Gastrocnemius medialis (tissue), 4 donors: Measurements from ENCODE around the gene N4BP3. TPM values are rescaled to one million over a fixed set of nuclear protein-coding genes. Genes with fewer than 3 reads are reported as not detected.

Experiments used
- ATAC-seq, 2 donors: fragments of 150-250 bp; one replicate each; pipeline ENCODE4 v1.9.1; 2016
- DNase-seq, 2 donors: peaks; one replicate each; pipeline ENCODE4 v3.0.0-alpha.2; 2019
- H3K27ac ChIP-seq, 4 donors: fragments of 200-600 bp; sonication (generic); 1 replicate in 1 of 4; 2 replicates in 3 of 4; pipeline ENCODE4 v1.5.1; 2016 to 2018; ENCODE audit warnings: mild to moderate bottlenecking in 2 of 4, moderate library complexity in 1 of 4
- H3K27me3 ChIP-seq, 3 donors: fragments of 200-600 bp; sonication (generic) in 2 of 3; 1 replicate in 1 of 3; 2 replicates in 2 of 3; pipeline versions ENCODE4 v1.5.1 to v1.6.0; 2016 to 2019; ENCODE audit warnings: mild to moderate bottlenecking in 1 of 3, moderate library complexity in 1 of 3
- H3K36me3 ChIP-seq, 2 donors: fragments of 200-600 bp; sonication (generic) in 1 of 2; one replicate each; pipeline ENCODE4 v1.5.1; 2017 to 2018
- H3K4me1 ChIP-seq, 2 donors: fragments of 200-600 bp; sonication (generic) in 1 of 2; one replicate each; pipeline ENCODE4 v1.5.1; 2016 to 2017; ENCODE audit warnings: mild to moderate bottlenecking in 2 of 2
- H3K4me3 ChIP-seq, 4 donors: fragments of 200-600 bp; sonication (generic) in 3 of 4; 1 replicate in 1 of 4; 2 replicates in 3 of 4; pipeline ENCODE4 v1.5.1; 2016 to 2019; ENCODE audit warnings: mild to moderate bottlenecking in 2 of 4
- H3K9me3 ChIP-seq, 3 donors: fragments of 200-600 bp; sonication (generic) in 2 of 3; 1 replicate in 1 of 3; 2 replicates in 2 of 3; pipeline ENCODE4 v1.5.1; 2016 to 2019
- CTCF ChIP-seq, 5 experiments: fragments of 450-650 bp in 3 of 5; fragments of 200-600 bp in 2 of 5; sonication (generic) in 2 of 5; IDR thresholded peaks in 4 of 5; conservative IDR thresholded peaks in 1 of 5; 1 replicate in 4 of 5; 2 replicates in 1 of 5; pipeline ENCODE4 v1.5.1; 2016 to 2019; ENCODE audit warnings: antibody characterized with exemption in 5 of 5, mild to moderate bottlenecking in 3 of 5, moderate library complexity in 3 of 5
- POLR2A ChIP-seq, 2 donors: fragments of 450-650 bp; IDR thresholded peaks; one replicate each; pipeline ENCODE4 v1.6.1; 2017; ENCODE audit warnings: antibody characterized with exemption in 2 of 2, mild to moderate bottlenecking in 2 of 2, moderate library complexity in 2 of 2
- in situ Hi-C, 4 donors: fragments of 200-750 bp; cut with MboI; loops; one replicate each; pipeline versions ENCODE4 v1.15.0 to v1.8.0; 2017; ENCODE audit warnings: low sequenced_read_pairs in 4 of 4
- intact Hi-C: fragments of 100-400 bp; cut with DNase I; formaldehyde crosslinking; loops from one replicate; pipeline ENCODE4 v1.15.1; 2023; ENCODE audit warnings: low total_unique reads
- total RNA-seq, 4 donors: library from RNA; depleted of rRNA; stranded (reverse); fragments of >200 nt; gene quantifications; one replicate each; pipeline versions ENCODE4 v1.1.0 to v1.2.3, GENCODE V29; 2016

Gene N4BP3
- total RNA-seq, result 1 to 10 TPM; 1.6 to 3.2 (median 2.1) TPM

DNA sequence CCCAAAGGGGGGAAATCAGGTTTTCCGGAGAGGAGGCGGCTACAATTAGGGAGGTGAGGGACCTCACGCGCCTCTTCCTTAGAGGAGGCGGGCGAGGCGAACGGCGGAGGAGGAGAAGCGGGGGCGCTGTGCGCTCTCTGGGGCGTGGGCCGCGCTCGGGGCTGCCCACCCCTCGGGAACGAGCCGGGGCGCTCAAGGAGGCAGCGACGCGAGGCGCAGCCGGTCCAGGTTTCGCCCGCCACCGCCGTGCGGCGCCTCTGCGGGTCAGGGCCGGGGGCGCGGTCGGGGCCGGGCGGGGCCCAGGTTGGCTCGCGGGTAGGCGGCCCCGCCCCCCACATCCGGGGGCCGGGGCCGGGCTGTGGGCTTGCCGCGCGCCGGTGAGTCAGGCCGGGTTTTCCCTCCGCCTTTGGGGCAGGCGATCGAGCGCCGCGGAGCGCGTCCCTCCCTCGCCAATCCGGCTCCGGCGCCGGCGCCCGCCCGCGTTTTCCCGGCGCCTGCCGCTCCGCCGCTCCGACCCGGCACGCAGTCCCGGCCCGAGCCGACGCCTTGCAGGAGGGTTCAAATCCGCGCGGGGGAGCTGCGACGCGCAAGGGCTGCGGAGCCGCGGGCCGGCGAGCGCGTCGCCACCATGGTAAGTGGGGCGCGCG is at the start of gene N4BP3:
N4BP3 (plus strand) TSS at position 392 of the 647 bp plus-strand sequence. CDS start 6,052 bp downstream, outside the sequence.
- Histone ChIP-seq H3K27me3 (peaks cover 35 to 51% (median 38%) of the 10 kb centered on the region in 3 donors), H3K4me1 (peaks cover 0 to 7% of the 10 kb centered on the region in 2 donors), H3K4me3 (peak within 1 kb of the TSS; percentile 41 to 58 (median 51)), H3K9me3 (no peaks in the 10 kb centered on the region), H3K27ac (peak within 1 kb of the TSS in 3 of 4 donors; percentile 48 to 52 (median 51)), H3K36me3 (no peaks in the 10 kb centered on the region)
- DNase-seq (no peak), ATAC-seq (peak in 1 of 2 donors; percentile 31)
- TF ChIP-seq POLR2A (IDR thresholded peaks at IDR 0.05), result peak in 1 of 2 donors; percentile 25
- peak in 1 of 5 experiments; percentile 18 for TF ChIP-seq CTCF (IDR thresholded peaks at IDR 0.05 in 4 of 5, conservative IDR thresholded peaks at IDR 0.05 in 1 of 5)
- intact Hi-C loops, result no loop called here
- in situ Hi-C loops, result no loop called here

DNA sequence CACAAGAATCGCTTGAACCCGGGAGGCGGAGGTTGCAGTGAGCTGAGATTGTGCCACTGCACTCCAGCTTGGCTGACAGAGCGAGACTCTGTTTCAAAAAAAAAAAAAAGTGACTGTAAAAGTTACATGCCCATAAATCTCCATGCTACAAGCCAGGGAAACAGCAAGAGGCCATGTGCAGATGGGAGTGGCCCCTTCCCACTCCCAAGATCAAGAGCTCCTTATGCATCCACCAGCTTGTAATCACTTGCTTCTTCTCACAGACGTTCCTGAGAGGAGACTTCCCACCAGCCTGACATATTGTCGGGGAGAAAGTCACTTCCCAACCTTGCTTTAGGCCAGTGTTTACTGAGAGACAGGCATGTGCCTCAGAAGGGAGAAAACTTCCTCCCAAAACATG is 45.6 kb upstream of the N4BP3 start:
- no peaks in the 10 kb centered on the region for H3K4me1 ChIP-seq
- ATAC-seq (no peak), DNase-seq (no peak)
- no peak overlapping the region for H3K4me3 ChIP-seq
- no peaks in the 10 kb centered on the region for H3K27me3 ChIP-seq
- TF ChIP-seq POLR2A (IDR thresholded peaks at IDR 0.05), result no peak
- TF ChIP-seq CTCF (IDR thresholded peaks at IDR 0.05 in 4 of 5, conservative IDR thresholded peaks at IDR 0.05 in 1 of 5), result no peak
- in situ Hi-C loops, result loop anchor here in 2 of 4 donors (5.0 to 10.0 kb wide), 2 partner anchors 83 to 100 kb away; no protein-coding TSS in a partner anchor
- intact Hi-C loops, result no loop called here
- H3K9me3 ChIP-seq, result no peaks in the 10 kb centered on the region
- H3K36me3 ChIP-seq, result no peaks in the 10 kb centered on the region
- H3K27ac ChIP-seq, result no peak overlapping the region

DNA sequence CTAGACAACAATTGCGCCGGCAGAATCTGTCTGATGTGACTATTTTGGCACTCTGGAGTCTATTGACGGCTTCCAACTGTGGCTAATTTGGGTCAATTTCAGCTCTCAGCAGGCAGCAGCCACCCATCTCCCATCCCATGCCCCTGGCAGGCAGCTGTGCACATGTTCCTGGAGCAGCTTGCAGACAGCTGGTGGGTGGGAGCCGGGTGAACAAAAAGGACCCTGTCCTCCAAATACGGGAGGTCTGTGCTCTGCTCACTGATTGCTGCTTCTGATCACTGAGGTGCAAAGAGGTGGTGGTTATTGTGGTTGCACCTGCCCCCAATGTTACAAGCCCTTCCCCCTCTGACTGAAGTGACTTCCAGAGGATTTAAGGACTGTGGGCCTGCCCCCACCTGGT is 45.0 kb upstream of the N4BP3 start:
- no peak for DNase-seq
- Histone ChIP-seq H3K27ac (no peak overlapping the region), H3K36me3 (no peaks in the 10 kb centered on the region), H3K4me1 (no peaks in the 10 kb centered on the region), H3K4me3 (no peak overlapping the region), H3K27me3 (peaks cover 0 to 3% (median 0%) of the 10 kb centered on the region in 3 donors), H3K9me3 (no peaks in the 10 kb centered on the region)
- intact Hi-C loops, result no loop called here
- ATAC-seq, result no peak
- in situ Hi-C loops, result loop anchor here in 2 of 4 donors (5.0 to 10.0 kb wide), 2 partner anchors 83 to 99 kb away; no protein-coding TSS in a partner anchor
- no peak for TF ChIP-seq CTCF (IDR thresholded peaks at IDR 0.05 in 4 of 5, conservative IDR thresholded peaks at IDR 0.05 in 1 of 5)
- no peak for TF ChIP-seq POLR2A (IDR thresholded peaks at IDR 0.05)

DNA sequence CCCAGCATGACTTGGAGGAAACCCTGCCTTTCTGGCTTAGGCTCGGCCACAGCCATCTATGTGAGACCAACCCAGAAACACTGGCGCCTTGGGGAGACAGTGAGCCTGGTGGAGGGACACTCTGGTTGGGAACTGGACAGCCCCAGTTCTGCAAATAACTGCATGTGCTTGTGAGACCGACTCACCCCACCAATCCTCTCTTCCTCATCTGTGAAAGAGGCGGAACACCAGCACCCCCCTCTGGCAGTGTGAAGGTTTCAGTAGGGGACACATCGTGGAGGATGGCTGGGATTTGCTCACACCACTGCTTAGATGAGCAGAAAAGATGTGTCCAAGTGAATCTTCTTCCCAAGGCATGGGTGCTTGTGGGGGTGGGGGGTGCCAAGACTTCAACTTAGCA is 43.4 kb upstream of the N4BP3 start:
- TF ChIP-seq POLR2A (IDR thresholded peaks at IDR 0.05) (no peak), CTCF (IDR thresholded peaks at IDR 0.05 in 4 of 5, conservative IDR thresholded peaks at IDR 0.05 in 1 of 5) (peak in 1 of 5 experiments; percentile 14)
- peak in 1 of 2 donors; percentile 45 for ATAC-seq
- H3K27me3 ChIP-seq, result peaks cover 0 to 11% (median 2%) of the 10 kb centered on the region in 3 donors
- intact Hi-C loops, result no loop called here
- no peak overlapping the region for H3K4me3 ChIP-seq
- H3K9me3 ChIP-seq, result no peaks in the 10 kb centered on the region
- H3K36me3 ChIP-seq, result no peaks in the 10 kb centered on the region
- no peak for DNase-seq
- H3K27ac ChIP-seq, result no peak overlapping the region
- in situ Hi-C loops, result loop anchor here in 2 of 4 donors (5.0 to 10.0 kb wide), 2 partner anchors 85 to 97 kb away; no protein-coding TSS in a partner anchor
- H3K4me1 ChIP-seq, result no peaks in the 10 kb centered on the region
